ENCODE data around the gene NME7.
A peak's percentile ranks its signal among the peaks of the same experiment; 100 is the strongest.

The NME7 gene

DNA sequence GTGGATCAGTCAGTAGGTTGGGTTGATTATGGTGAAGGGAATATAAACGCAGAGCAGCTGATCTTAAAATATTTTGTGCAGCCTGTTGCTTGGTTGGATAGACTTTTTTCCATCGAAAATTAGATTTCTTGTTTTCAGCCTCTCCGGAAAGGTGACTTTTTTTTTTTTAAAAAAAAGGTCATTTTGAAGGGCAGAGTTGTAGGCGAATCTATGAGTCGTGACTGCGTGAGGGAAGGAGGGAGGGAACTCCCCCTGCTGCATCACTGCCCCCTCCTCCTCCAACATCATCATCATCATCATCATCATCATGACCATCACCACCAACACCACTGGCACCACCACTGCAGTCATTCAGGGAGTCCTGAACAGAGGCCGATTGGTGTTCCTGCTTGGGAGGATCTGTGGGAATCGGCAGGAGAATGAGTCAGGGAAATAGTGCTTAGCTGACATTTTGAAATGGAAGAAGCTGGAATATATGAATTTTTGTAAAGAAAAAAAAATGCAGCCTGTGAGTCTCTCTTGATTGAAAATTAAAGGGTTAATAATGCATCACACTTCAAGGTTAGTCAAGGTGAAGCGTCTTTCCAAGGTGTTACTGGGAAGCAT, 259.9 kb downstream of the NME7 start:
- ChIA-PET POLR2A (interaction anchor here (0.6 kb wide), 1 partner anchor 363 kb away, joined by 3 read pairs; no protein-coding TSS in a partner anchor), CTCF (interaction anchor here (1.3 to 3.0 kb wide), 6 partner anchors 12 to 765 kb away, joined by 3 to 9 read pairs (median 4); no protein-coding TSS in a partner anchor)
- TF ChIP-seq, protein P1, sequence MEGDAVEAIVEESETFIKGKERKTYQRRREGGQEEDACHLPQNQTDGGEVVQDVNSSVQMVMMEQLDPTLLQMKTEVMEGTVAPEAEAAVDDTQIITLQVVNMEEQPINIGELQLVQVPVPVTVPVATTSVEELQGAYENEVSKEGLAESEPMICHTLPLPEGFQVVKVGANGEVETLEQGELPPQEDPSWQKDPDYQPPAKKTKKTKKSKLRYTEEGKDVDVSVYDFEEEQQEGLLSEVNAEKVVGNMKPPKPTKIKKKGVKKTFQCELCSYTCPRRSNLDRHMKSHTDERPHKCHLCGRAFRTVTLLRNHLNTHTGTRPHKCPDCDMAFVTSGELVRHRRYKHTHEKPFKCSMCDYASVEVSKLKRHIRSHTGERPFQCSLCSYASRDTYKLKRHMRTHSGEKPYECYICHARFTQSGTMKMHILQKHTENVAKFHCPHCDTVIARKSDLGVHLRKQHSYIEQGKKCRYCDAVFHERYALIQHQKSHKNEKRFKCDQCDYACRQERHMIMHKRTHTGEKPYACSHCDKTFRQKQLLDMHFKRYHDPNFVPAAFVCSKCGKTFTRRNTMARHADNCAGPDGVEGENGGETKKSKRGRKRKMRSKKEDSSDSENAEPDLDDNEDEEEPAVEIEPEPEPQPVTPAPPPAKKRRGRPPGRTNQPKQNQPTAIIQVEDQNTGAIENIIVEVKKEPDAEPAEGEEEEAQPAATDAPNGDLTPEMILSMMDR (IDR thresholded peaks at IDR 0.05; ENCODE audit: control extremely low read depth, extremely low read depth, low read depth, missing control alignments): no peak
- no peak for DNase-seq (ENCODE audit: extremely low spot score)

DNA sequence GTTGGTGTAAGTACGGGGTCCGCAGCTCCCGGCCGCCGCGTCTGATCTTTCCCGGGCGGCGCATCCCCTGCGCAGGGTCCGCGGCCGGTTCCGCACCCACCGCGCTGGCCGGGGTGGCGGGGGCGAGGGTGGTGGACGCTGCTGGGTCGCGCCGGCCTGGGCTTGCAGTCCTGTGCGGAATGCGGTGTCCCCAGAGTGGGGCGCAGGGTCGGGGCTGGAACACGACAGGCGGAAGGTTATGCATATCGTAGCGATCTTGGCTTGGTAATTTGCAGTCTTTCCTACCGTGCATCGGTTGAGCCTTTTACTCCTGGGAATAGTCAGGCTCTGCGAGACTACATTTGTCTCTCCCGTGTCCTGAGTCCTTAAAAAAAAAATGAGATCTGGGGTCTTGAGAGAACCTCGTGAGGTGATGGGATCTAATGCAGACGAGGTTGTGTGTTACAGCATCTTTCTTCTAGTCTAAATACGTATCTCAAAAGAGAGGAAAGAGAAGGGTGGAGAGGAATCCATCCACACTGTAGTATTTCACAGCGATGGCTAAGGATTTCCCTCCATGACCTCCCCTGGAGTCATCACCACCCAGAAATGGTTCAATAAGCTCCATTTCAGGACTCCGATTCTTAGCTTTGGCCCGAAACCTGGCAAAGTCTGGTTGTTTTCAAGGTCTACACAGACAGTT, 260.5 kb downstream of the NME7 start:
- TF ChIP-seq, protein P1 (IDR thresholded peaks at IDR 0.05; ENCODE audit: control extremely low read depth, extremely low read depth, low read depth, missing control alignments): no peak
- ChIA-PET POLR2A (interaction anchor here (0.6 kb wide), 1 partner anchor 362 kb away, joined by 3 read pairs; no protein-coding TSS in a partner anchor), CTCF (interaction anchor here (1.0 to 3.0 kb wide), 8 partner anchors 11 to 764 kb away, joined by 3 to 9 read pairs (median 3); no protein-coding TSS in a partner anchor)
- DNase-seq (ENCODE audit: extremely low spot score): no peak

- DNase-seq (ENCODE audit: extremely low spot score): peak; percentile 95
- ChIA-PET CTCF (interaction anchor here (1.0 to 3.0 kb wide), 5 partner anchors 10 to 764 kb away, joined by 3 to 9 read pairs (median 3); no protein-coding TSS in a partner anchor), POLR2A (no interaction called here)
- TF ChIP-seq, protein P1 (IDR thresholded peaks at IDR 0.05; ENCODE audit: control extremely low read depth, extremely low read depth, low read depth, missing control alignments): peak; percentile 42
Measured at GRCh38 chr1:169106095-169106920, 261.3 kb downstream of the NME7 start, which contains the start of gene ATP1B1. ATP1B1 (plus strand) TSS chr1:169106690; CDS start chr1:169106830, 140 bp downstream.

- TF ChIP-seq, protein P1 (IDR thresholded peaks at IDR 0.05; ENCODE audit: control extremely low read depth, extremely low read depth, low read depth, missing control alignments): no peak
- ChIA-PET POLR2A (interaction anchor here (2.0 kb wide), 1 partner anchor 14 kb away, joined by 5 read pairs; no protein-coding TSS in a partner anchor), CTCF (interaction anchor here (1.0 to 3.0 kb wide), 3 partner anchors 27 to 763 kb away, joined by 3 to 6 read pairs (median 3); no protein-coding TSS in a partner anchor)
- peak; percentile 66 for DNase-seq (ENCODE audit: extremely low spot score)
Measured at GRCh38 chr1:169105434-169106094, 262.0 kb downstream of the NME7 start.

DNA sequence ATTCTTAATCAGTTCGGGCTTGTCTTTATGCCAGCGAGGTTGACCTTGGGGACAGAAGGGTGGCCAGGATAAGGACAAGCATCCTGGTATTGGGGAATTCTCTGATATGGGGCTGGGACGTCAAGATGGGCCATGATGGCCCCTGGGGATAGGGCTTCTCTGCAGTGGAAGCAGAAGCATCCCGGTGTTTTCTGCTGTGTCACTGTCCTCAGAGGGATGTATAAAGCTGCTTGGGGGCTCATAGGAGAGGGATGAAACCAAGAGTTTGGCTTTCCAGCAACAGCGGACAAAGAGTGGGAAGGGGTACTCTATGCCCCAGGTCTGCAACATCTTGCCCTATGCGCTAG, 262.5 kb downstream of the NME7 start:
- ChIA-PET POLR2A (interaction anchor here (2.0 kb wide), 1 partner anchor 14 kb away, joined by 5 read pairs; no protein-coding TSS in a partner anchor), CTCF (interaction anchor here (1.0 to 2.2 kb wide), 2 partner anchors 11 to 27 kb away, joined by 3 to 13 read pairs; no protein-coding TSS in a partner anchor)
- DNase-seq (ENCODE audit: extremely low spot score): no peak
- TF ChIP-seq, protein P1 (IDR thresholded peaks at IDR 0.05; ENCODE audit: control extremely low read depth, extremely low read depth, low read depth, missing control alignments): no peak
